HepG2 (cell line): ENCODE data around the gene BST2. TPM values are rescaled to one million over a fixed set of nuclear protein-coding genes. Genes with fewer than 3 reads are reported as not detected.

Source experiments
- FOXJ3 ChIP-seq: sonication (generic); formaldehyde crosslinking; IDR thresholded peaks from 2 replicates; pipeline ENCODE4 v1.4.0; 2020; ENCODE audit warnings: missing genetic modification reagents, mild to moderate bottlenecking, borderline replicate concordance
- GPBP1L1 ChIP-seq: sonication (generic); formaldehyde crosslinking; IDR thresholded peaks from 2 replicates; pipeline ENCODE4 v1.5.0; 2020; ENCODE audit warnings: mild to moderate bottlenecking, missing genetic modification reagents
- MLX ChIP-seq: IDR thresholded peaks from 2 replicates; pipeline ENCODE4 v1.6.1; 2016
- MYNN ChIP-seq: sonication (generic); formaldehyde crosslinking; IDR thresholded peaks from 2 replicates; pipeline ENCODE4 v1.4.0; 2020; ENCODE audit warnings: mild to moderate bottlenecking, low read depth, missing genetic modification reagents
- NFIC ChIP-seq: IDR thresholded peaks from 2 replicates; pipeline ENCODE4 v1.6.1; 2012; ENCODE audit warnings: mild to moderate bottlenecking, low read length, inconsistent platforms
- PAF1 ChIP-seq: IDR thresholded peaks from 2 replicates; pipeline ENCODE4 v1.6.1; 2016; ENCODE audit warnings: missing genetic modification reagents, missing compliant biosample characterization
- RARA ChIP-seq: IDR thresholded peaks from 2 replicates; pipeline ENCODE4 v1.6.1; 2016; ENCODE audit warnings: missing genetic modification reagents, missing compliant biosample characterization
- RBM22 ChIP-seq: fragments of 200-400 bp; formaldehyde crosslinking; optimal IDR thresholded peaks from 2 replicates; pipeline ENCODE3; 2017; ENCODE audit warnings: mild to moderate bottlenecking, low read length, moderate library complexity
- REXO4 ChIP-seq: sonication (generic); formaldehyde crosslinking; IDR thresholded peaks from 2 replicates; pipeline ENCODE4 v1.8.0; 2022; ENCODE audit warnings: missing genetic modification reagents, mild to moderate bottlenecking, borderline replicate concordance
- SNAPC2 ChIP-seq: sonication (generic); formaldehyde crosslinking; IDR thresholded peaks from 2 replicates; pipeline ENCODE4 v1.8.1; 2022; ENCODE audit warnings: mild to moderate bottlenecking, missing genetic modification reagents
- SNRNP70 ChIP-seq: fragments of 200-400 bp; formaldehyde crosslinking; IDR thresholded peaks from 2 replicates; pipeline ENCODE4 v1.6.1; 2017; ENCODE audit warnings: mild to moderate bottlenecking, low read depth, low read length, moderate library complexity
- TCF12 ChIP-seq, 2 experiments: fragments of 450-650 bp in 1 of 2; sonication (generic) in 1 of 2; formaldehyde crosslinking in 1 of 2; IDR thresholded peaks; 2 replicates each; pipeline versions ENCODE4 v1.6.1 to v1.8.0; 2017 to 2022; ENCODE audit warnings: antibody characterized with exemption in 1 of 2, mild to moderate bottlenecking in 1 of 2, missing genetic modification reagents in 1 of 2, moderate library complexity in 1 of 2
- TFDP1 ChIP-seq: IDR thresholded peaks from 2 replicates; pipeline ENCODE4 v1.6.1; 2016; ENCODE audit warnings: missing compliant biosample characterization, missing genetic modification reagents, borderline replicate concordance
- ZBTB20 ChIP-seq: sonication (generic); formaldehyde crosslinking; IDR thresholded peaks from 2 replicates; pipeline ENCODE4 v1.8.1; 2023; ENCODE audit warnings: missing genetic modification reagents, low read depth, mild to moderate bottlenecking, borderline replicate concordance
- ZNF256 ChIP-seq: sonication (generic); formaldehyde crosslinking; conservative IDR thresholded peaks from 2 replicates; pipeline ENCODE4 v1.4.0; 2020; ENCODE audit warnings: missing genetic modification reagents
- ZNF280B ChIP-seq: sonication (generic); formaldehyde crosslinking; IDR thresholded peaks from 2 replicates; pipeline ENCODE4 v1.5.0; 2020; ENCODE audit warnings: missing genetic modification reagents, mild to moderate bottlenecking, borderline replicate concordance
- ZNF292 ChIP-seq: sonication (generic); formaldehyde crosslinking; IDR thresholded peaks from 2 replicates; pipeline ENCODE4 v1.8.1; 2022; ENCODE audit warnings: mild to moderate bottlenecking, low read depth, missing genetic modification reagents, borderline replicate concordance
- ZNF629 ChIP-seq: sonication (generic); formaldehyde crosslinking; conservative IDR thresholded peaks from 2 replicates; pipeline ENCODE4 v1.5.0; 2020; ENCODE audit warnings: missing genetic modification reagents
- ZNF761 ChIP-seq: sonication (generic); formaldehyde crosslinking; conservative IDR thresholded peaks from 2 replicates; pipeline ENCODE4 v1.4.0; 2020; ENCODE audit warnings: mild to moderate bottlenecking, missing genetic modification reagents
- ZNF777 ChIP-seq: sonication (generic); formaldehyde crosslinking; IDR thresholded peaks from 2 replicates; pipeline ENCODE4 v1.4.0; 2020; ENCODE audit warnings: missing genetic modification reagents
- ZNF83 ChIP-seq: sonication (generic); formaldehyde crosslinking; IDR thresholded peaks from 2 replicates; pipeline ENCODE4 v1.4.0; 2020; ENCODE audit warnings: missing genetic modification reagents, mild to moderate bottlenecking, borderline replicate concordance
- ZUFSP ChIP-seq: sonication (generic); formaldehyde crosslinking; IDR thresholded peaks from 2 replicates; pipeline ENCODE4 v1.9.0; 2021; ENCODE audit warnings: missing genetic modification reagents, mild to moderate bottlenecking, borderline replicate concordance
- polyA plus RNA-seq, 8 experiments: library from polyadenylated mRNA; depleted of rRNA in 3 of 8; stranded (reverse) in 7 of 8; unstranded in 1 of 8; fragments of >200 nt; fragmentation: Illumina TruSeq in 4 of 8; extraction: Trizol in 4 of 8; gene quantifications; 2 replicates each; pipeline versions ENCODE4 v1.2.1 to v1.2.3, GENCODE V29; 2011 to 2016; ENCODE audit warnings: low read depth in 4 of 8, missing spikeins in 1 of 8, mixed read lengths in 1 of 8; ENCODE audit not compliant: insufficient read depth in 1 of 8
- total RNA-seq, 5 experiments: library from RNA; depleted of rRNA; stranded (reverse); fragments of >200 nt; fragmentation: Illumina TruSeq; extraction: Trizol; gene quantifications; 2 replicates each; pipeline ENCODE4 v1.2.3, GENCODE V29; 2016; ENCODE audit warnings: low read depth in 1 of 5

BST2 gene
- total and polyA plus RNA-seq, 2 of the 13 experiments (the other 11 are each of a cell fraction or from before 2014, with no cell fraction given) = 58.8 to 93.8 TPM

GRCh38 chr19:17419621-17420474 lies 14.4 kb upstream of the BST2 start, which contains the start of gene MVB12A (continued):
- TF ChIP-seq SNAPC2 (CRISPR knock-in tag) (no peak; the same call in 1 of the 2 replicates), ZNF83 (no peak), RBM22 (peak; percentile 67), ZNF761 (CRISPR knock-in tag) (0 out of 2 replicates have a peak, but pooled peaks have one; percentile 35), REXO4 (CRISPR knock-in tag) (no peak), ZBTB20 (CRISPR knock-in tag) (no peak), FOXJ3 (0 out of 2 replicates have a peak, but pooled peaks have one; percentile 42), TFDP1 (peak; percentile 88; the same call in 1 of the 2 replicates), ZNF256 (peak; percentile 53; the same call in 1 of the 2 replicates), RARA (CRISPR knock-in tag) (no peak; the same call in 1 of the 2 replicates), ZNF280B (CRISPR knock-in tag) (no peak), ZNF292 (CRISPR knock-in tag) (0 out of 2 replicates have a peak, but pooled peaks have one; percentile 50), MLX (peak; percentile 42; the same call in 1 of the 2 replicates), TCF12 (IDR thresholded peaks at IDR 0.05) (no peak), TCF12 (CRISPR knock-in tag; IDR thresholded peaks at IDR 0.05) (no peak), ZNF629 (CRISPR knock-in tag) (peak; percentile 43), MYNN (CRISPR knock-in tag) (no peak), PAF1 (no peak; the same call in 1 of the 2 replicates), GPBP1L1 (CRISPR knock-in tag) (no peak), ZNF777 (CRISPR knock-in tag) (peak; percentile 100), SNRNP70 (no peak), ZUFSP (no peak), NFIC (no peak)
